ENCODE measurements around the gene FAM89B. TPM values are rescaled to one million over a fixed set of nuclear protein-coding genes. Genes with fewer than 3 reads are reported as not detected.

Gene FAM89B
- total RNA-seq, 1 donor from 2014 or later = 21.6 TPM

DNA sequence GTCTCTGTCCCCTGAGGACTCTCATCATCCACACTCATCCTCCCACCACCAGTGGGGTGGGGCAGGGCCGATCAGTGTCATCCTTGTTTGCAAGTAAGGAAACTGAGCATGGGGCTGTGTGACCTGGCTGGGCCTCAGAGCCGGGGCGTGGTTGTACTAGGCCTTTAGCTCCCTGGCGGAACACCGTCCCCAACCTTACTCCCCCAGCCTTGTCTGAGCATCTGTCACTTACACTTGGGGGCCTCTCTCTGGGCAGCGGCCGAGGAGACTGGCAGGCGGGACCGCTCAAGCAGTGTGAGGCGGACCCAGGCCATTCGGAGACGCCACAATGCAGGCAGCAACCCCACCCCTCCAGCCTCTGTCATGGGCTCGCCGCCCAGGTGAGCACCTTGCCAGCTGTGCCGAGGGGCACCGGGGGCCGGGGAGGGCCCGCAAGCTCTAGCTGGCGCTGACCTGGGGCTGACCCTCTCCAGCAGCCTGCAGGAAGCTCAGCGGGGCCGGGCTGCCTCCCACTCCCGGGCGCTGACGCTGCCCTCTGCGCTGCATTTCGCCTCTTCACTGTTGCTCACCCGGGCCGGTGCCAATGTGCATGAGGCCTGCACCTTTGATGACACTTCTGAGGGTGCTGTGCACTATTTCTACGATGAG is 47.1 kb downstream of the FAM89B start:
- Mint-ChIP-seq H3K9me3 (no peaks in the 10 kb centered on the region), H3K27me3 (no peaks in the 10 kb centered on the region), H3K27ac (no peak overlapping the region), H3K36me3 (ENCODE audit: low read depth) (peaks cover 73% of the 10 kb centered on the region), H3K4me1 (peaks cover 29% of the 10 kb centered on the region), H3K4me3 (no peak overlapping the region)
- intact Hi-C loops (cut with micrococcal nuclease) = loop anchor here (5.0 kb wide), 1 partner anchor 728 kb away; the partner anchor contains the start of genes B4GAT1 and BRMS1
- TF ChIP-seq, protein P1, sequence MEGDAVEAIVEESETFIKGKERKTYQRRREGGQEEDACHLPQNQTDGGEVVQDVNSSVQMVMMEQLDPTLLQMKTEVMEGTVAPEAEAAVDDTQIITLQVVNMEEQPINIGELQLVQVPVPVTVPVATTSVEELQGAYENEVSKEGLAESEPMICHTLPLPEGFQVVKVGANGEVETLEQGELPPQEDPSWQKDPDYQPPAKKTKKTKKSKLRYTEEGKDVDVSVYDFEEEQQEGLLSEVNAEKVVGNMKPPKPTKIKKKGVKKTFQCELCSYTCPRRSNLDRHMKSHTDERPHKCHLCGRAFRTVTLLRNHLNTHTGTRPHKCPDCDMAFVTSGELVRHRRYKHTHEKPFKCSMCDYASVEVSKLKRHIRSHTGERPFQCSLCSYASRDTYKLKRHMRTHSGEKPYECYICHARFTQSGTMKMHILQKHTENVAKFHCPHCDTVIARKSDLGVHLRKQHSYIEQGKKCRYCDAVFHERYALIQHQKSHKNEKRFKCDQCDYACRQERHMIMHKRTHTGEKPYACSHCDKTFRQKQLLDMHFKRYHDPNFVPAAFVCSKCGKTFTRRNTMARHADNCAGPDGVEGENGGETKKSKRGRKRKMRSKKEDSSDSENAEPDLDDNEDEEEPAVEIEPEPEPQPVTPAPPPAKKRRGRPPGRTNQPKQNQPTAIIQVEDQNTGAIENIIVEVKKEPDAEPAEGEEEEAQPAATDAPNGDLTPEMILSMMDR (IDR thresholded peaks at IDR 0.05) = no peak
- ATAC-seq (ENCODE audit: low read depth) = no peak
- ChIA-PET POLR2A (interaction anchor here (1.4 to 8.5 kb wide), 2 partner anchors 20 to 239 kb away, joined by 3 to 108 read pairs; partner anchors contain the start of genes CFL1 and SIPA1), CTCF (no interaction called here)
- DNase-seq = no peak

DNA sequence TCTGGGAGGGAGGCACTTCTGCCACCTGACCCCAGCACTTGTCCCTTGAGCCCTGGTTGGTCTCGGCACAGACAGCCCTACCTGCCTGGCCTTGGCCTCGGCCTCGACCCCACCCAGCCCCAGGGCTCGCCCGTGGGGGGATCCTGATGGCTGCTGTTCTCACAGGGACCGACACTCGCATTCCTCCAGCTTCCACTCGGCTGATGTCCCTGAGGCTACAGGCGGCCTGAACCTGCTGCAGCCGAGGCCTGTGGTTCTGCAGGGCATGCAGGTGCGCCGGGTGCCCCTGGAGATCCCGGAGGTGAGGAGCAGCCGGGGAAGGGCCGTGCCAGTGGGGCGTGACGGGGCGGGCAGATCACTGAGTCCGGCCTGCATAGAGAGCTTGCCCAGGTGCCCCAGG is 48.3 kb downstream of the FAM89B start:
- POLR2A ChIA-PET = no interaction called here
- Mint-ChIP-seq H3K27ac (no peak overlapping the region), H3K4me1 (peaks cover 23% of the 10 kb centered on the region), H3K36me3 (ENCODE audit: low read depth) (peaks cover 76% of the 10 kb centered on the region), H3K27me3 (no peaks in the 10 kb centered on the region), H3K4me3 (no peak overlapping the region), H3K9me3 (no peaks in the 10 kb centered on the region)
- CTCF ChIA-PET = no interaction called here
- no peak for ATAC-seq (ENCODE audit: low read depth)
- DNase-seq = no peak
- intact Hi-C loops (cut with micrococcal nuclease) = no loop called here
- TF ChIP-seq, protein P1 (IDR thresholded peaks at IDR 0.05) = no peak

- POLR2A ChIA-PET = interaction anchor here (0.6 to 1.2 kb wide), 2 partner anchors 23 to 113 kb away, joined by 4 to 8 read pairs; no protein-coding TSS in a partner anchor
- DNase-seq (no peak), ATAC-seq (ENCODE audit: low read depth) (no peak)
- TF ChIP-seq, protein P1 (IDR thresholded peaks at IDR 0.05) = no peak
- peaks cover 26% of the 10 kb centered on the region for H3K4me1 Mint-ChIP-seq
- no peaks in the 10 kb centered on the region for H3K9me3 Mint-ChIP-seq
- H3K27me3 Mint-ChIP-seq = no peaks in the 10 kb centered on the region
- H3K4me3 Mint-ChIP-seq = no peak overlapping the region
- CTCF ChIA-PET = no interaction called here
- peaks cover 81% of the 10 kb centered on the region for H3K36me3 Mint-ChIP-seq (ENCODE audit: low read depth)
- intact Hi-C loops (cut with micrococcal nuclease) = no loop called here
- H3K27ac Mint-ChIP-seq = peak overlapping the region; percentile 65
Measured at GRCh38 chr11:65621460-65621859, 49.1 kb downstream of the FAM89B start.

DNA sequence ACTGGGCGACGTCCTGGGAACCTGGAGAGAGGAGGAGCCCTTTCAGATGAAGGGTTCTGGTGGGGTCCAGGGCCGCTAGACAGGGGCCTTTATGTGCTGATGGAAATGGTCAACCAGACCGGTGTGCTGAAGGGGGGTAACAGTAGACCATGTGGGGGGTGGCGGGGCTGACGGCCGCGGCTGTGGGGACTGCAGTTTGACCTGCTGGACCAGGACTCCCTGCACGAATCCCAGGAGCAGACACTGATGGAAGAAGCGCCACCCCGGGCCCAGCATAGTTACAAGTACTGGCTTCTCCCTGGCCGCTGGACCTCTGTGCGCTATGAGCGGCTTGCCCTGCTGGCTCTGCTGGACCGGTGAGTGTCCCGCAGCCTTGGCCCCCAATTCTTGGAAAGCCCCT is 49.7 kb downstream of the FAM89B start:
- Mint-ChIP-seq H3K9me3 (no peaks in the 10 kb centered on the region), H3K27me3 (no peaks in the 10 kb centered on the region), H3K36me3 (ENCODE audit: low read depth) (peaks cover 81% of the 10 kb centered on the region), H3K4me1 (peaks cover 21% of the 10 kb centered on the region), H3K27ac (peak overlapping the region; percentile 65), H3K4me3 (no peak overlapping the region)
- ATAC-seq (ENCODE audit: low read depth) (no peak), DNase-seq (no peak)
- POLR2A ChIA-PET = interaction anchor here (0.6 to 1.2 kb wide), 2 partner anchors 22 to 112 kb away, joined by 4 to 8 read pairs; no protein-coding TSS in a partner anchor
- intact Hi-C loops (cut with micrococcal nuclease) = no loop called here
- CTCF ChIA-PET = no interaction called here
- TF ChIP-seq, protein P1 (IDR thresholded peaks at IDR 0.05) = no peak

DNA sequence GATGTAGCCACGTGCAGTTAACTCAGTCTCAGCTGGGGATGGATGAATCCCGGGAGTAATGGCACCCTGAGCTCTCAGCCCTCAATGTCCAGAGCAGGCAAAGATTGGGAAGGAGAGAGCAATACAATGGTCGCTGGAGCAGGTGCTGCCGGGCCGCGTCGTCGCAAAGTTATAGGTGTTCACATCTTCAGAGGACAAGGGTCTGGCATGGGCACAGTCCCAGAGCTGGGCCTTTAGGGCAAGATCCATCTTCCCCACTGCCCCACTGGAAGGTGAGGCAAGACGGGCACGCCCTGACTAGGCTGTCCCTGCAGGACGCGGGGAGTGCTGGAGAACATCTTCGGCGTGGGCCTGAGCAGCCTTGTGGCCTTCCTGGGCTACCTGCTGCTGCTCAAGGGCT is 50.8 kb downstream of the FAM89B start:
- Mint-ChIP-seq H3K9me3 (no peaks in the 10 kb centered on the region), H3K4me1 (peaks cover 14% of the 10 kb centered on the region), H3K36me3 (ENCODE audit: low read depth) (peaks cover 81% of the 10 kb centered on the region), H3K27ac (no peak overlapping the region), H3K4me3 (no peak overlapping the region), H3K27me3 (no peaks in the 10 kb centered on the region)
- ATAC-seq (ENCODE audit: low read depth) (no peak), DNase-seq (no peak)
- CTCF ChIA-PET = interaction anchor here (1.1 kb wide), 1 partner anchor 15 kb away, joined by 4 read pairs; the partner anchor contains the start of gene SIPA1
- TF ChIP-seq, protein P1 (IDR thresholded peaks at IDR 0.05) = no peak
- POLR2A ChIA-PET = interaction anchor here (1.0 kb wide), 1 partner anchor 8 kb away, joined by 3 read pairs; the partner anchor contains the start of gene PCNX3
- intact Hi-C loops (cut with micrococcal nuclease) = no loop called here

Other genes with a start within 250 kb of the FAM89B start
- 88.3 and 89.6 TPM in 2 replicates for gene DPF2, start 238.7 kb upstream of the FAM89B start, total RNA-seq
- gene TIGD3, start 217.8 kb upstream of the FAM89B start, total RNA-seq = 1.4 and 1.6 TPM in 2 replicates
- gene SLC25A45, start 189.9 kb upstream of the FAM89B start, total RNA-seq = 11.4 and 12.3 TPM in 2 replicates
- 68.6 and 70.6 TPM in 2 replicates for gene FRMD8, start 185.9 kb upstream of the FAM89B start, total RNA-seq
- 578 and 699 TPM in 2 replicates for gene NEAT1, start 149.7 kb upstream of the FAM89B start, total RNA-seq
- 12,540 and 18,961 TPM in 2 replicates for gene MALAT1, start 73.5 kb upstream of the FAM89B start, total RNA-seq
- gene SCYL1, start 47.5 kb upstream of the FAM89B start, total RNA-seq = 70.0 and 75.7 TPM in 2 replicates
- 25.0 and 25.3 TPM in 2 replicates for gene LTBP3, start 14.2 kb upstream of the FAM89B start, total RNA-seq
- 40.9 and 41.0 TPM in 2 replicates for gene ZNRD2, start 2.1 kb upstream of the FAM89B start, total RNA-seq
- 143 and 163 TPM in 2 replicates for gene EHBP1L1, start 3.5 kb downstream of the FAM89B start, total RNA-seq
- gene KCNK7, start 23.3 kb downstream of the FAM89B start, total RNA-seq = 1.0 and 1.1 TPM in 2 replicates
- gene MAP3K11, start 41.7 kb downstream of the FAM89B start, total RNA-seq = 72.1 and 89.6 TPM in 2 replicates
- gene PCNX3, start 43.2 kb downstream of the FAM89B start, total RNA-seq = 45.3 and 51.4 TPM in 2 replicates
- 236 and 252 TPM in 2 replicates for gene SIPA1, start 65.6 kb downstream of the FAM89B start, total RNA-seq
- gene RELA, start 90.4 kb downstream of the FAM89B start, total RNA-seq = 110 and 119 TPM in 2 replicates
- 108 and 120 TPM in 2 replicates for gene KAT5, start 139.7 kb downstream of the FAM89B start, total RNA-seq
- 85.3 and 91.4 TPM in 2 replicates for gene RNASEH2C, start 148.3 kb downstream of the FAM89B start, total RNA-seq
- gene AP5B1, start 208.4 kb downstream of the FAM89B start, total RNA-seq = 17.4 and 20.9 TPM in 2 replicates
- gene OVOL1, start 214.5 kb downstream of the FAM89B start, total RNA-seq = 0.09 and 0.29 TPM in 2 replicates